Heart right ventricle (tissue), 16 donors: ENCODE results near the gene HERC4. TPM values are rescaled to one million over a fixed set of nuclear protein-coding genes. Genes with fewer than 3 reads are reported as not detected.
"Not testable (repeated sequence)": the region's sequence is repeated elsewhere in the genome, so short reads cannot be mapped to it uniquely, and the experiment has no call there.

ENCODE experiments used
- ATAC-seq, 8 donors: fragments of 200-7000 bp; cut with Tn5 transposase; one replicate each; pipeline ENCODE4 v1.9.1; 2020; ENCODE audit warnings: mild to moderate bottlenecking in 8 of 8, moderate library complexity in 8 of 8, moderate number of reproducible peaks in 1 of 8
- DNase-seq, 2 donors: peaks; one replicate each; pipeline ENCODE4 v3.0.0-alpha.2; 2020
- H3K27ac ChIP-seq, 10 donors: fragments of 200-600 bp; sonication (generic) in 2 of 10; one replicate each; pipeline versions ENCODE4 v1.5.0 to v1.8.0; 2020 to 2022; ENCODE audit warnings: mild to moderate bottlenecking in 3 of 10
- H3K27me3 ChIP-seq, 7 donors: fragments of 200-600 bp; one replicate each; pipeline ENCODE4 v1.8.0; 2021 to 2022; ENCODE audit warnings: mild to moderate bottlenecking in 2 of 7
- H3K36me3 ChIP-seq, 9 donors: fragments of 200-600 bp; sonication (generic) in 1 of 9; one replicate each; pipeline versions ENCODE4 v1.5.0 to v1.8.0; 2020 to 2022; ENCODE audit warnings: mild to moderate bottlenecking in 2 of 9
- H3K4me1 ChIP-seq, 9 donors: fragments of 200-600 bp; sonication (generic) in 1 of 9; one replicate each; pipeline versions ENCODE4 v1.5.0 to v1.8.0; 2020 to 2022; ENCODE audit warnings: mild to moderate bottlenecking in 4 of 9
- H3K4me3 ChIP-seq, 10 donors: fragments of 200-600 bp; sonication (generic) in 2 of 10; one replicate each; pipeline versions ENCODE4 v1.5.0 to v1.8.0; 2020 to 2022; ENCODE audit warnings: mild to moderate bottlenecking in 7 of 10, moderate library complexity in 2 of 10
- H3K9me3 ChIP-seq, 11 donors: fragments of 200-600 bp in 10 of 11; sonication (generic) in 2 of 11; one replicate each; pipeline versions ENCODE4 v1.5.0 to v1.8.0; 2013 to 2022; ENCODE audit warnings: mild to moderate bottlenecking in 2 of 11, control low read depth in 1 of 11, moderate library complexity in 1 of 11
- CTCF ChIP-seq, 9 donors: fragments of 200-600 bp; sonication (generic) in 2 of 9; IDR thresholded peaks; one replicate each; pipeline versions ENCODE4 v1.5.0 to v1.8.0; 2021 to 2022; ENCODE audit warnings: antibody characterized with exemption in 9 of 9, mild to moderate bottlenecking in 5 of 9, moderate library complexity in 1 of 9
- WGBS, 2 donors: extraction: QIAGEN DNeasy Blood & Tissue Kit; methylation state at CpG; one replicate each; pipeline ENCODE4 v1.1.7; 2013; ENCODE audit warnings: inconsistent platforms in 1 of 2; 5-methylcytosine and 5-hydroxymethylcytosine counted together
- intact Hi-C, 10 donors: fragments of 100-400 bp; cut with DNase I; formaldehyde crosslinking; loops; one replicate each; pipeline versions ENCODE4 v1.11.1 to v1.14.2; 2022
- polyA plus RNA-seq, 2 donors: library from polyadenylated mRNA; stranded (reverse); fragments of 200-250 nt; gene quantifications; one replicate each; pipeline ENCODE4 v1.2.3, GENCODE V29; 2013
- total RNA-seq, 10 donors: library from RNA; stranded (reverse); fragmentation: NEBNext Ultra II Directional in 3 of 10; extraction: Animal tissue kit (Norgen Biotek cat#: 25700) in 3 of 10; gene quantifications; one replicate each; pipeline versions ENCODE4 v1.2.1 to v1.2.4, GENCODE V29; 2021 to 2023
- donor health status: Arrhythmogenic right ventricular cardiomyopathy.
- donor health status: ischemic (EF 13 %, LVEDD 7.1; RV severe dilation, severe dysfunction).
- donor health status: healthy with polysubstance abuse.
- donor health status: DM: no; HTN: yes; CAD: no.
- donor health status: DM: no; HTN: no; CAD: no.
- donor health status: ischemic (EF 25% LVEDD 6.9; RV normal size, moderate dysfunction).
- donor health status: ischemic (EF 25% LVEDD 5.7; RV mildly dilated, moderate dysfunction).
- donor health status: healthy.
- donor health status: DM: yes; HTN: yes; CAD: no.
- donor health status: Ischemic cardiomyopathy.
- donor health status: ischemic (EF 35%, LVEDD 5.7; RV mildly dilated, moderate dysfunction).
- donor health status: nonischemic (EF 11% LVEDD 7.7; RV severe dilation, severe dysfunction).
- donor health status: DM: yes; HTN: yes; CAD: no.
- donor health status: PGD.
- donor health status: ischemic (EF 29% LVEDD 5.4; RV normal size, mild dysfunction).
- donor health status: nonischemic (EF 23%, LVEDD 6.1; RV moderate dilation, normal function).

The HERC4 gene
- total and polyA plus RNA-seq, 12 donors, result 10.0 to 42.1 (median 32.0) TPM

- WGBS, 2 donors, result 91 to 94% methylated on average over 2 of the region's 2 CpGs
- Histone ChIP-seq H3K4me3 (no peak overlapping the region), H3K36me3 (peaks cover 0 to 100% (median 18%) of the 10 kb centered on the region in 9 donors), H3K9me3 (no peaks in the 10 kb centered on the region), H3K27ac (no peak overlapping the region), H3K4me1 (no peaks in the 10 kb centered on the region), H3K27me3 (no peaks in the 10 kb centered on the region)
- no peak for DNase-seq
- TF ChIP-seq CTCF (IDR thresholded peaks at IDR 0.05), result no peak
- intact Hi-C loops, result no loop called here
- ATAC-seq, result no peak
Measured at GRCh38 chr10:68032113-68032512, 43.0 kb downstream of the HERC4 start.

DNA sequence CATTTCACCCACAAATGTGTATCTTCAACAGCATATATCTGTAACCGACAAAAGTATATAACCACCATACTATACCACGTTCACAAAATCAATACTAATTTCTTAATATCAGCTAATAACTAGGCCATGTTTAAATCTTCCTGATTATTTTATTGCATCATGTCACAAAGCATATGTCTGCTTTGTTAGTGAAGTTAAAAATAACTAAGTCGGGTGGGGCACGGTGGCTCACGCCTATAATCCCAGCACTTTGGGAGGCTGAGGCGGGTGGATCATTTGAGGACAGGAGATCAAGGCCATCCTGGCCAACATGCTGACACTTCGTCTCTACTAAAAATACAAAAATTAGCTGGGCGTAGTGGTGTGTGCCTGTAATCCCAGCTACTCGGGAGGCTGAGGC lies 47.7 kb downstream of the HERC4 start:
- DNase-seq (no peak), ATAC-seq (no peak)
- 90 to 91% methylated on average over 9 of the region's 9 CpGs for WGBS, 2 donors
- H3K27me3 ChIP-seq, result no peaks in the 10 kb centered on the region
- intact Hi-C loops, result no loop called here
- no peak overlapping the region for H3K27ac ChIP-seq
- H3K4me1 ChIP-seq, result no peaks in the 10 kb centered on the region
- no peak overlapping the region for H3K4me3 ChIP-seq
- TF ChIP-seq CTCF (IDR thresholded peaks at IDR 0.05), result no peak
- no peaks in the 10 kb centered on the region for H3K9me3 ChIP-seq
- H3K36me3 ChIP-seq, result peaks cover 0 to 99% (median 27%) of the 10 kb centered on the region in 9 donors

DNA sequence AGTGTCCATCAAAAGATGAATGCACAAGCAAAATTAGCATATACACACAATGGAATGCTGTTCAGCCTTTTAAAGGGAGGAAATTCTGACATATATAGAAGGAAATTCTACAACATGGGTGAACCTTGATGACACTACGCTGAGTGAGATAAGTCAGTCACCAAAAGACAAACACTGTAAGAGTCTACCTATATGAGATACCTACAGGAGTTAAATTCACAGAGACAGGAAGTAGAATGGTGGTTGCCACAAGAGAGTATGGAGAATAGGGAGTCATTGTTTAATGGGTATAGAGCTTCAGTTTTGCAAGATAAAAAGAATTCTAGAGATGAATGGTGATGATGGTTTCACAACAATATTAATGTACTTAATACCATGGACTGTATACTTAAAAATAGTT lies 51.8 kb downstream of the HERC4 start:
- 89 to 98% methylated on average over 1 of the region's 1 CpG for WGBS, 2 donors
- intact Hi-C loops, result no loop called here
- DNase-seq, result no peak
- Histone ChIP-seq H3K9me3 (peaks cover 0 to 19% (median 6%) of the 10 kb centered on the region in 11 donors), H3K27me3 (no peaks in the 10 kb centered on the region), H3K27ac (no peak overlapping the region), H3K4me3 (no peak overlapping the region), H3K4me1 (no peaks in the 10 kb centered on the region), H3K36me3 (peaks cover 0 to 99% (median 40%) of the 10 kb centered on the region in 9 donors)
- ATAC-seq, result no peak
- no peak for TF ChIP-seq CTCF (IDR thresholded peaks at IDR 0.05)

- 97 to 98% methylated on average over 4 of the region's 4 CpGs for WGBS, 2 donors
- ATAC-seq, H3K27ac ChIP-seq, H3K4me1 ChIP-seq, H3K27me3 ChIP-seq, H3K4me3 ChIP-seq, DNase-seq, intact Hi-C loops: not testable (repeated sequence)
- Histone ChIP-seq H3K36me3 (peaks cover 0 to 97% (median 41%) of the 10 kb centered on the region in 9 donors), H3K9me3 (peaks cover 0 to 19% (median 6%) of the 10 kb centered on the region in 11 donors)
Measured at GRCh38 chr10:68022324-68022723, 52.8 kb downstream of the HERC4 start.

DNA sequence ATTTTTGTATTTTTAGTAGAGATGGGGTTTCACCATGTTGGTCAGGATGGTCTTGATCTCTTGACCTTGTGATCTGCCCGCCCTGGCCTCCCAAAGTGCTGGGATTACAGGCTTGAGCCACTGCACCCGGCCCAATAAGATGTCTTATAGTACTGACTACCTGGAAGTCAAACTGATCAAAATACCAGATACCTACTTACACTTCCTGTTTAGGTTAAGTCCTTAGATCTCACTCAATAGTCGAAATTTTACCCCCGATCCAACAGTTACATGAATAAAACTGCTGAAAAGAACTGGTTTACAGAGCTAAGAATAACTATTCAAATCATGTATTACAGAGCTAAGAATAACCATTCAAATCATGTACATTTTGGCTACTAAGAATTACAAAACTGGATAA lies 58.6 kb downstream of the HERC4 start:
- Histone ChIP-seq H3K9me3 (peaks cover 0 to 18% (median 6%) of the 10 kb centered on the region in 11 donors), H3K36me3 (peaks cover 0 to 96% (median 30%) of the 10 kb centered on the region in 9 donors)
- H3K4me1 ChIP-seq, DNase-seq, H3K4me3 ChIP-seq, H3K27ac ChIP-seq, H3K27me3 ChIP-seq, ATAC-seq, intact Hi-C loops: not testable (repeated sequence)
- 94 to 96% methylated on average over 4 of the region's 4 CpGs for WGBS, 2 donors
